Activated T-cell treated with anti-CD3 and anti-CD28 coated beads for 1 hour (primary cell): ENCODE data around the gene TNIK.
"Not testable (repeated sequence)": the region's sequence is repeated elsewhere in the genome, so short reads cannot be mapped to it uniquely, and the experiment has no call there.

Experiments
- DNase-seq: peaks from one replicate; pipeline ENCODE4 v3.0.0-alpha.2; 2020; ENCODE audit warnings: low read depth

Gene TNIK

DNA sequence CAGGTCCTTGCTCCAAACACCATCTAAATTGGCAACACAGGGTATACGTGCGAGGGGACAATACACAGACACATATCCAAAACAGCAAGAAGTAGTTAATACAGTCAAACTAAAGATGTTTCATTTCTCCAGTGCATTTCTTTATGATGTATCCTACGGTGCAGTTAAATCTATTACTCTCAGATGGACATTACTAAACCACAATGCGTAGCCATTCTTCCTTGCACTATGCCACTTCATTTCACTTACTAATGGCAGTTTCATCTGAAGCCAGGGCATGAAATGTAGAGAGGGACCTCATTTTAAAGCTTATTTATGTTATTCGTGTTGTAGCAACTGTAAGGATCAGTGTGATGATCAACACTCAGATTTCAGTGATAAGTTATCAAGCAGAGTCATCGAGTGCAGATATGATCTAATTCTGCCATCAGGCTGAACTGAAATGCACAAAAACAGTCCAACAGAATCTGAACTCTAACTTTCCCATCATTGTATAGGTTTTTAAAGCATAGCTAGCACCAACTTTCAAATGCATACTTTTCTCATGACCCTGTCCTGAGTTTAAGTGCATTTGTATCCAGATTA, 14.5 kb downstream of the TNIK start:
- no peak for DNase-seq

DNA sequence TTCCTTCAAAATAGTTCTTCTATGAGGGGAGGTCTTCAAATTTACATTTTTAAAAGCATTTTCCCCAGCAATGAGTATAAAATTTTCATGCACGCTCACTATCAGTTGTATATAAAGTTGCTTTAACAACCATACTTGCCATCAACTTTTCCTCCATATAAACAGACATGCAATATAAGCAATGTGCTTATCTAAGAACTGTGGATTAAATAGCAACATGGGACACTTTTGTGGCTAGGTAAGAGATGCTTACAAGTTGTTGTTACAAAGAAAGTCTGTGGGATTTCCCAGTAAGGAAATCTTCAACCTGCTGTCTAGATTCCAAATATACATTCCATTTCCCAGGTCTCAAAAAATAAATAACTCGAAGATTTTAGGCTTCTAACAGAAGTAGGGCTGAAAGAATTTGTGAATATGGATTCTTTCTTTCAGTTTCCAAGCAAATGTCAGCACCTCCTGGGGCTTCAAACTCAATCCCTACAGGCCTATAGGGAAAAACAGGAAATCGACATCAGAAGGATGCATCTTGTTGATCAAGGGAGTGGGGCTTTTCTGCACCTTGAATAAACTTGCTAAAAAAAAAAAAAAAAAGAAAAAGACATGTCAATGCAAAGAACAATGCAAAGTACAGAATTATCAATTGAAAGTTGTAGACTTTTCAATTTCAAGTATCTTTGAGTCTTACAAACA, 16.1 kb downstream of the TNIK start:
- DNase-seq, result no peak

DNA sequence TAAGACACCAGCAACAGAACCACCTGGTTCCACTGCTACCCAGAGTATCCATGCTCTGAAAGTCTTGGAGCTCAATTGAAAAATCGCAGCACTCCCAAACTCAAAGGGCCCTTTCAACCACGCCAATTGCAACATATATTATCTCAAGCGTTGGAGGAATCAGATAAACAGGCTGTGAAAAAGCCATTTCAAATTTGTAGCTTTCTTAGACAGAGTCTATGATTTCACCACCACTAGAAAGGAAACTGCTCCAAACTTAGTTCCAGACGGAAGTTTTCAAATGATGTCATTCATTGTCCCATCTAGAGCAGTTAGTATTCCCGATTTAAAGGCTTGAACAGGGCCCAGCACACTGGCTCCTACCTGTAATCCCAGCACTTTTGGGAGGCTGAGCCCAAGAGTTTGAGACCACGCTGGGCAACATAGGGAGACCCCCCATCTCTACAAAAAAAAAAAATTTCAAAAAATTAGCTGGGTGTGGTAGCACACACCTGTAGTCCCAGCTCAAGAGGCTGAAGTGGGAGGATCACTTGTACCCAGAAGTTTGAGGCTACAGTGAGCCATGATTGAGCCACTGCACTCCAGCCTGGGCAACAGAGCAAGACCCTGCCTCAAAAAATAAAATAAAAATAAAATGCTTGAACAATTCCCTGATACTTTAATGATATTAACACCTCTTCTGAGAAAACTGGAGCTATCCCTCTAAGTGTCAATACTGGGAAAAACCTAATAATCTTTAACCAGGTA, 16.8 kb downstream of the TNIK start:
- DNase-seq, result no peak

DNA sequence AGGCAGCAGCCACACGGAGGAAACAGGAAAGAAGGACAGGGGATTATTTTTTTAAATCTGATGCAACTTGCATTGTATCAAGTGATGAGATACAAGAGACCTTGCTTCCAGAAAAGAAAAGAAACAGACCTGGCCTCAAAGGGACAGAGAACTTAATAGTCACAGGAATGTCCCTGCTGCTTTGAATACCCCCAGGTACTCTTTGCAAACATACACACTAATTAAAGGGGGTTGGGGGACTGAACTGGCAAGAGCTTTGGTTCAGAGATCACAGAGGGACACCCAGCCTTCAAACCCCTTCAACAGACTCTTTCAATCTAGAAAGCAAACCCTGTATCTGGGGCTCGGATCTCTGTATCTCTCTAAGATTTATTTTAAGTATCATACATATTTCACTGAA, 18.0 kb downstream of the TNIK start:
- no peak for DNase-seq

DNA sequence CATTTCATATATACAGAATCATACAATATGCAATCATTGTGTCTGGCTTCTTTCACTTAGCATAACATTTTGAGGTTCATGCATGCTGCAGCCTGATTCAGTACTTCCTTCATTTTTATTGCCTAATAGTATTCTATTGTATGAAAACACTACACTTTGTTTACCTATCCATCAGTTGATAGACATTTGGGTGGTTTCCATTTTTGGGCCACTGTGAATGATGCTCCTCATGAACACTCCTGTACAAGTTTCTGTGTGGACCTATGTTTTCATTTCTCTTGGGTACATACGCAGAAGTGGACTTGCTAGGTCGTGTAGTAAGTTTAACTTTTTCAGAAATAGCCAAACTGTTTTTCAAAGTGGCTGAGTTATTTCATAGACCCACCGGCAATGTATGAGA, 18.8 kb downstream of the TNIK start:
- DNase-seq, result no peak

DNA sequence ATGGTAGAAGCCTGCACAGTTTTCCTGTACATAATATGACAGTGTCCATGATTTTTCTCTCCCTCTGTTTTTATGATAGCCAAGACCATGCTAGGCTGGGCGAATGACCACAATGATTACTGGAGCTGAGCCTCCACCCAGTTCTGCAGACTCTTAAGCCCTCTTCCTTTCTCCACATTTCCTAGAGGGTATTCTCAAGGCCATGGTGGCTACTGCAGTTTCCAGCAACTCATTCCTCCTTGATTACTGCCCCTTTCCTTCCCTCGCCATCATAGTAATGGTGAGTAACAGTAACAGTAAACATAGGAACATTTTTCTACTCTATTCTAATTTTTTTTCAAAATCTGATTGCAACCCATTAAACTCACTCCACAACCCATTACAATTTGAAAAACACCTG, 20.2 kb downstream of the TNIK start:
- no peak for DNase-seq

DNA sequence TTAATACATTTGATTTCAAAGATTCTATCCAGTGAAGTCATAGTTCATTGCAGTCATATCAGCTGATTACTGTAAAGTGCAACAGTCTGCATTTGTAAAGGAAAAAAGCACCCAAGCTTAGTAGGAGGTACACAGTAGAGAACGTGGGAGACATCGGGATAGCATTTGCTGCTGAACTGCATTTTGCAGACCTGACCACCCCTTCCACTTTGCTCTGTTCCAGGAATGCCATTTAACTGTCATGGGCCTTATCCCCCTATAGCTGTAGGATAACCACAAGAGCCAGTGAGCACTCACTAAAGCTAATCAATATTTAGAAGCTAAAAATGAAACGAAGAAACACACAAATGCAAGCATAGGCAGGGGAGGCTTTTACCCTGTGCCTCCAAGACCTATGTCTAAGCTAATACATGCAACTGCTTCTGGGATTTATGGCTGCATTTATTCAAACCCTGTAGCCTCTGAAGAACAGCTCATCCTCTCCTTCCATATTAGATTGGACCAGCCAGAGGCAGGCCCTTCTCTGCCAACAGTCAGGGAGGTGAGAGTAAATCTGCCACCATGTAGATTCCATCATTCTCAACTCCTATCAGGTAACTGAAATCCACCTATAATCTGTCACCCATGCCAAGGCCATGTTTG, 23.0 kb downstream of the TNIK start:
- no peak for DNase-seq

DNA sequence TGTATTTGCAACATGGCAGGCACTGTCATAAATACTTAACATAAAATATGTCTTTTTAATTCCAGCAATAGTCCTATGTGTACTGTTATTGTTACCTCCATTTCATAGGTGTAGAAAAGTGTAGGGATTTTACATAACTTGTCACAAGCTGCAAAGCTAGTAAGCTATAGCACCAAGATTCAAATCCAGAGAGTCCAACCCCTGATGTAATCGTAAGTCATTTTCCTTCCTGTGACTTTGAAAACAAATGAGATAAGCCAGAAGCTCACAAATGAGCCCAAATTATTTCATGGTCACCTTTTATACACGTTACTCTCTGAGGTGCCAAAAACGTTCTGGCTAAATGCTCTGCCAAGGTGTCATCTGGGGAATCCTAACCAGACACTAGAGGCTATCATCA, 23.8 kb downstream of the TNIK start:
- DNase-seq, result no peak

DNA sequence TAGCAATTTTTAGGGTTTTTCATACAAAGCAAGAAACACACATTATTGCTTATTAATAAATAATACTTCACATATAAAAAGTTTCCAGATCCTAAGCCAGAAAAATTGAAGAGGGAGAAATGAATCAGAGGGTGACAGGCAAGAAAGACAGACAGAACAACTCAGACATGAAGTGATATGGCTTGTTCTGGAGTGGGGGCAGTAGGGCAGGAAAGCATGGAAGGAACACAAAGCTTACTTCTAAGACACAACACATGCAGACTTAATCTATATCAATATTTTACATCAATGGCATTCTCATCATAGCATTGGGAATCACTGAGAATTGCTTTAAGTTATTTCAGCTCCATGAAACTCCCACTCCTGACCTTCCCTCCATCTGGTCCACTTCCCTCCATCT, 24.4 kb downstream of the TNIK start:
- no peak for DNase-seq

DNA sequence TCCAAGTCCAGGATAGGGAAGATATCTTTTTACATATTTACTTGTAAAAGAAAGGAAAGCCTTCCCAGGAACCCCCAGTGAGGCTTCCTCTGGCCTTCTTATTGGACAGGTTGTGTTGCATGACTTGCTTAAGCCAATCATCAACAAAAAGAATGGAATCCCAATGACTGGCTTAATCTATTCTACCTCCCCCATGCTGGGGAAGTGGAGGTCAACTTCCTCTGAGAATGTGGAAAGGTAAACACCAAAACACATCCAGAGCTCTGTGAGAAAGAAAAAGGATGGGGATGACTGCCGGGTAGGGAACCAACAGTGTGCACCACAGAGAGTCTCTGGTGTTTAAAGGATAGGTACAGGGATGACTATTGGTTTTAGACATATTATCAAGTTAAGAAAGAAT, 25.1 kb downstream of the TNIK start:
- DNase-seq, result no peak

DNA sequence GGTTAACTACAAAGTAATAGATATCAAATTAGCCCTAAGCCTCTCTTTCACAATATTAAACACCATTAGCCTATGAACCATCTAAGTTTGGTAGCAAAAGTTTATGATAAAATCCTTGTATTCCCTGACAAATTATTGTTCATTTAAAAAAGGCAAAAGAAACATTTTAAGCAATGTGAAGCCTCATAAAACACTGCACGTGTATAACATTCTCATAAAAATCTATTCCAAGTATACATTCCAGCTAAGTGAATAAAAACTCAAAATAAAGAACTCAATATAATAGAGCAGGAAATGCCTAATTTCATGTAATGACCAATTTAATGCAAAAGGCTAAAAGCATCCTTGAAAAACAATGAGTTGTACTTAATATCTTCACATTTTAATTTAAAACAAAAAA, 27.7 kb downstream of the TNIK start:
- no peak for DNase-seq

DNA sequence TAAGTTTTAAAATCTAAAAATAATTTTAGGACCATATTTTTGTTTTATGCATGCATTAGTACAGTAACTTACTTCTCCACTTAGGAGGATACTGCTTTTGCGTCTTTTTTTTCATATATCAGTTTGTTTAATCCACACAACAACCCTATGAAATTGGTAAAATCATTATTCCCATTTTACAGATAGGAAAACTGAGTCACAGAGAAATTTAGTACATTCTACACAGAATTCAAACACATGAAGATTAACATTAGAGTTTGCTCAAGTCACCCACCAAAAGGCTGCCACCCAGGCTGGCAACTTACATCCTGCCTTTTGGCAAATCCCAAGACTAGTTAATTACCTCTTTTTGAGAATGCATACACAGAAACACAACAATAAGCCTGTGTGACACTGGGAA, 28.7 kb downstream of the TNIK start:
- DNase-seq, result no peak

DNA sequence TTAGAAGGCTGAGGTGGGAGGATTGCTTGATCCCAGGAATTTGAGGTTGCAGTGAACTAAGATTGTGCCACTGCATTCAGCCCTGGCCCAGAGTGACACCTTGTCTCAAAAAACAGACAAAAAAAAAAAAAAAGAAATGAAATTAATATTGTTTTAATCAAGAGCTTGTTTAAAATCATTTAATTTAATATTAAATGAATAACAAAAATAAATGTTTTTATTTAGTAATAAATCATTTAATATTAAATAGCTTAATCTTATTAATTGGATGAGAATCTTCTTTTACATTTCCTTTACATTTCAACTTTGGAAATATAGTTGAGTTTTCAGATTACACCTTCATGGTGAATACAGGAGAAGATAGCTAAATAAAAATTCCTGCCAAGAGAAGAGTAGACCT, 29.7 kb downstream of the TNIK start:
- no peak for DNase-seq

DNA sequence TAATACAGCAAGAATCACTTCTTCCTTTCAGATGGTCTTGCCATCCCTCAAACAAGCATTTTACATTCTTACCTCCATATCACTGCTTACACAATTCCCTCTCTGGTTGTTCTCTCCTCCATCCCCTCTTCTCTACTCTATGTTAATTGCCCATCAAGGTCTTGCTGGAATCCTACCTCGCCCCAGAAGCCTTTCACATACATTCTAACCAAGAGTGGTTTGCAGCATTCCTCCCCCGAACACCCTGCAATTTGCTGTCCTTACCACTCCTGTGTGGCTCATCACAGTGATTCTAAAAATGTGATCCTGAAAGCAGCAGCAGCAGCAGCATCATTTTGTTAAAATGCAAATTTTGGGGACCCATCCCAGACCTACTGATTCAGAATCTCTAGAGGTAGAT, 30.6 kb downstream of the TNIK start:
- DNase-seq, result no peak

DNA sequence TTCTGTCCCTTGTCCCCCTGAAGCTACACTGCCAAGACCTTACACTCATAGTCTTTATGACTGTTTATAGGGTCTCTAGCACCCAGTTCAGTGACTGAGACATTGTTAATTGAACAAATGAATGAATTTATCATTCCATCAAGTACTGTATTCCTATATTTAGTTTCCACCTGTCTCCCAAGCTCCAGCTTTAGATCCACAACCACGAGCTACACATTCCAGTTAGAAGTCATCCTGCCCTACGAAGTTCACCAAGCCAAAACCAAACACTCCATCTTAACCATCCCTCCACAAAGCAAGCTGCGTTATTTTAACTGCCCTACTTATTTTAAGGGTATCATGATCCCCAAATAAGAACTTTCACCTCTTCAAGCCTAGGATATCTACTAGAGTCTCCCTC, 31.3 kb downstream of the TNIK start:
- no peak for DNase-seq

DNA sequence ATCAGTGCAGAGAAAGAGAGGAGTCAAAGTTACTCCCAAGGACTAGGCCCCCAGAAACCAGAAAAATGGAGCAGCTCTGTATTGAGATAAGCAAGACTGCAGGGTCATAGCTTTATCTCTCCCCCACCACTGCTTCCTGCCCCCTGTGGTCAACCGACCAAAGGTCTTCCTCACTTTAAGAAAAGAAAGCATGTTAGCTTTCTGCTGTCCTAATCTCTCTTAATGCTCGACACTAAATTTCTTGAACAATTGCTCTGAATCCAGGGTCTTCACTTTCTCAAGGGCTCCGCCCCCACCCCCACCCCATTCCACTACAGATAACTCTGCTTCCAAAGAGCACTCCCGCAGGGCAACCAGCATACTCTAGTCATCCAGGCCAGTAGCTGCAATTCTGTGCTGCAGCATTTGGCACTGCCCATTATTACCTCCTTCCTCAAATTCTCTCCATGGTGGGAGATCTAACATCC, 31.9 kb downstream of the TNIK start:
- no peak for DNase-seq

DNA sequence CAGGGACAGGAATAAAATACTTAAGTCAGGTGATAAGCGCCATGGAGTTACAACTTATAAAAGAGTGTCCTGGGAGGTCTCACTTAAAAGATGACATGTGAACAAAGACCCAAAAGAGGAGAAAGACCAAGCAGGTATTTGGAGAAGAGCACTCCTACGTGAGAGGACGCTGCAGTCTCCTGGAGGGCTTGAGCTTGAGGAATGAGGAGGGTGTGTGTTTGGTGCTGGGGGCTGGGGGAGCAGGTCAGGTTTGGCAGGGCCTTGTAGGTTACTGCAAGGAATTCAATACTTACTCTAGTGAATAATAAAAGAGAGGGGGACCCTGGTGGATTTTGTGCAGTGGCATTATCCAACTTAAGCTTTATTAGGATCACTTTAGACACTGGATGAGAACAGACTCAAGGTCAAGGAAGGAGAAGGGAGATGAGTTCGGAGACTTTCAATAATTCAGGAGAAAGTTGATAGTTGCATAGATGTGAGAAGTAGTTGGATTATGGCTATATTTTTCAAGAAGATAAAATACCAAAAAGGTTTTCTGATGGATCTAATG, 32.4 kb downstream of the TNIK start:
- no peak for DNase-seq

DNA sequence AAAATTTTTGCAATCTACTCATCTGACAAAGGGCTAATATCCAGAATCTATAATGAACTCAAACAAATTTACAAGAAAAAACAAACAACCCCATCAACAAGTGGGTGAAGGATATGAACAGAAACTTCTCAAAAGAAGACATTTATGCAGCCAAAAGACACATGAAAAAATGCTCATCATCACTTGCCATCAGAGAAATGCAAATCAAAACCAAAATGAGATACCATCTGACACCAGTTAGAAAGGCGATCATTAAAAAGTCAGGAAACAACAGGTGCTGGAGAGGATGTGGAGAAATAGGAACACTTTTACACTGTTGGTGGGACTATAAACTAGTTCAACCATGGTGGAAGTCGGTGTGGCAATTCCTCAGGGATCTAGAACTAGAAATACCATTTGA, 36.1 kb downstream of the TNIK start:
- DNase-seq, result not testable (repeated sequence)

DNA sequence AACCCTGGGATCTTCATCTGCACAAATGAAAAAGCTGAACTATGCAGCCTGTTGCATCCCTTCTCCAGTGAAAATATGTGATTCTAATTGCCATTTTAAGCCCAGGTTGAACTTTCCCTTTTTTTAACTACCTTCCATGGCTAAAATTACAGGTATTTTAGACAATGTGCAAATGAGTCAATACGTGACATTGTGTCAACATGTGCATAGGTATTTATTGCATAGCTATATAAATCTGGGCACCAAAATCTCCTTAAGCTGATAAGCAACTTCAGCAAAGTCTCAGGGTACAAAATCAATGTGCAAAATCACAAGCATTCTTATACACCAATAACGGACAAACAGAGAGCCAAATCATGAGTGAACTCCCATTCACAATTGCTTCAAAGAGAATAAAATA, 37.4 kb downstream of the TNIK start:
- DNase-seq, result not testable (repeated sequence)

DNA sequence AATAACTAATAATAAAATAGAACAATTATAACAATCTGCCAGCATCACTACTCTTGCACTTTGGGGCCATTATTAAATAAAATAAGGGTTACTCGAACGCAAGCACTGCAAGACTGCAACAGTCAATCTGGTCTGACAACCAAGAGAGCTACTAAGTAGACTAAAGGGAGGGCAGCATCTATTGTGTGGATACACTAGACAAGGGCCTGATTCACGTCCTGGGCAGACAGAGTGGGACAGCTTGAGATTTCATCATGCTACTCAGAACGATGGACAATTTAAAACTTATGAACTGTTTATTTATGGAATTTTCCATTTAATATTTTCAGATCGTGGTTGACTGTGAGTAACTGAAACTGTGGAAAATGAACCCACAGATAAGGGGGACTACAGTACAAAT, 39.5 kb downstream of the TNIK start:
- DNase-seq, result no peak

DNA sequence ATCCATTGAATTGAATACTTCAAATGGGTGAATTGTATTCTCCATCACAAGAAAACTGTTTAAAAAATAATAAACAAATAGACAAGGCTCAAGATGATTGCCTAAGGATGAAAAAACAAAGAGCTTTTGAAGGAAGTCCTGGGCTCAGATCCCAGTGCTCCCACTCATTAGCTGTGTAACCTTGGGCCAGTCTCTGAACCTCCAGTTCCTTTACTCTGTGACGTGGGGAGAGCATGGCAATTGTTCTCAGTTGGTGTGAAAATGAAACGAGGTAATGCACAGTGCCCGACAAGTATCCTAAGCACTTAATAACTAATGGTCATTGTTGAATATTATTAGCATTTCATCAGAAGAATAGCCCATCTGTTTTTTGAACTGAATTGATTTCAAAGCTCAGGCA, 40.7 kb downstream of the TNIK start:
- no peak for DNase-seq

DNA sequence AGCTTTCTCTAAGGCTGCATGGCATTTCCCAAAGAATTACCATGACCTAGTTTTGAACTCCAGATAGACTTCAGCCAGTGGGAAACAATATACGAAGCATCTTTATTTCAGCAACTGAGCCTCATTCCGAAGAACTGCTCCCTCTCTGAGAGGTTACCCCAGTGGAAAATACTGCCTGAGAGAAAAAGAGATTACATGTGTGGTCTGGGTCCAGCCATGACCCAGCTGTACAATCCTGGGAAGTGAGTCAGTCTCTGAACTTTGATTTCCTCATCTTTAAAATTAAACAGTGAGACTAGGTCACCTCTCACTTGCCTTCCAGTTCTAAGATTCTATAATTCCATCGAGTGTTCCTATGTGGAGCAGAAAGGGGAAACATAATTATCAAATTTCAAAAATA, 42.4 kb downstream of the TNIK start:
- no peak for DNase-seq

DNA sequence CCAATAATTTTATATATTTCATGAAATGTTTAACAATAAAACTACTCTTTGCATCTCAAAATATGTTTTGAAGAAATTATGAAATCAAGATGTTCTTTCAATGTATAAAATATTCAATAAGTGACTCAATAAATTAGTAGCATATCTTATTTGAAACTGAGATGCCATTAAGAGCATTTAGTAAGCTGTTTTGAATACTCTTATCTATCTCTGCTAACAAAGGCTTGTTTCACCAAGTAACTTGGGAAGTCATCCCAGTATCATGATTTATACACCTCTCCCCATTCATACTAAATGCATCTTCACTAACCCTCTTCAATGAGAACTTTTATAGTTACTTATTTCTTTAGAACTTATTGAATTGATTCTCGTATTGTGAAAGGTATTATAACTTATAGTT, 43.1 kb downstream of the TNIK start:
- no peak for DNase-seq
